Mesothelial cell of epicardium (in vitro differentiated cells): ENCODE measurements around the gene TMEM119. TPM values are rescaled to one million over a fixed set of nuclear protein-coding genes. Genes with fewer than 3 reads are reported as not detected.
"Not testable (repeated sequence)": the region's sequence is repeated elsewhere in the genome, so short reads cannot be mapped to it uniquely, and the experiment has no call there.

Source experiments
- DNase-seq, 2 experiments: peaks; one replicate each; pipeline ENCODE4 v3.0.0; 2021; ENCODE audit warnings: low spot score in 2 of 2; ENCODE audit not compliant: unreplicated experiment in 2 of 2
- H3K27ac Mint-ChIP-seq: 2 replicates; pipeline ENCODE4 v1.8.0; 2021; ENCODE audit warnings: mixed read lengths
- H3K27me3 Mint-ChIP-seq: 2 replicates; pipeline ENCODE4 v1.8.0; 2021; ENCODE audit warnings: low read depth, mixed read lengths
- H3K36me3 Mint-ChIP-seq: 2 replicates; pipeline ENCODE4 v1.8.0; 2021; ENCODE audit warnings: mixed read lengths
- H3K4me1 Mint-ChIP-seq: 2 replicates; pipeline ENCODE4 v1.8.0; 2021; ENCODE audit warnings: mixed read lengths
- H3K4me3 Mint-ChIP-seq: 2 replicates; pipeline ENCODE4 v1.8.0; 2021; ENCODE audit warnings: mild to moderate bottlenecking, moderate library complexity, mixed read lengths
- H3K9me3 Mint-ChIP-seq: 2 replicates; pipeline ENCODE4 v1.8.0; 2021; ENCODE audit warnings: mixed read lengths
- total RNA-seq: library from RNA; stranded (reverse); gene quantifications from 3 replicates; pipeline ENCODE4 v1.2.1, GENCODE V29; 2021
- TF ChIP-seq, protein P1 (sequence below): fragments of 200-600 bp; sonication (generic); IDR thresholded peaks from one replicate; pipeline ENCODE4 v1.5.0; 2021; ENCODE audit warnings: antibody characterized with exemption; ENCODE audit not compliant: unreplicated experiment

Gene TMEM119
- total RNA-seq, 1 donor from 2014 or later, result 41.2 TPM

DNA sequence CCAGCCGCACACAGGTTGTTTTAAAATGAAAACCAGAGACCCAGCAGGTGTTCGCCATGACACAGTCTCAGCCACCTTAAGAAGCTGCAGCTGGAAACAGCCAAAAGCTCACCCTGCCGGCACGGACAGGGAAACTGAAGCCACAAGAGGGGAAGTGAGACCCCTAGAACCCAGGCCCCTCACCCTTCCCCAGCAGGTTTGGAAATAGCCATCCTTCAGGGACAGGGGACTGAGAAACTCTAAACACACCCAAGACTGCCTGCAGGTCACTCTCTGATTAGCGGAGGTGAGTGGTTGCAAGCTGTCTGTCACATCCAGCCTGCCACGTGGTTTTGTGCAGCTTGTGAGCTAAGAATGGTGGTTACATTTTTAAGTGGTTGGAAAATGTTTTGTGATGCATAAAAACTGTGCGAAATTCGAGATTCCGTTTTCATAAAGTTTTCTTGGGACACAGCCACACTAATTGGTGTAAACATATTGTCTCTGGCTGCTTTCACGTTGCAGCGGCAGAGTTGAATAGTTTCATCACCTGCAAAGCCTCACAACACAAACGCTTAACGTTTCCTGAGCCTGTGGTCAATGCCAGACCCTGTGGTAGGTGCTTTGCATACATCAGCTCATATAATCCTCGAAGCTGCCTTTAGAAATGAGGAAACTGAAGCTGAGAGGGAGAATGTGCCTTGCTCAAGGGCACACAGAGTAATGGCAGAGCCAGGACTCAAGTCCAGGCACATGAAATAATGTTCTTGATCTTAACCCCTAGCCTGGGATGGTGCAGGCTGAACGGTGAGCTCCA lies 37.5 kb upstream of the TMEM119 start:
- TF ChIP-seq, protein P1, sequence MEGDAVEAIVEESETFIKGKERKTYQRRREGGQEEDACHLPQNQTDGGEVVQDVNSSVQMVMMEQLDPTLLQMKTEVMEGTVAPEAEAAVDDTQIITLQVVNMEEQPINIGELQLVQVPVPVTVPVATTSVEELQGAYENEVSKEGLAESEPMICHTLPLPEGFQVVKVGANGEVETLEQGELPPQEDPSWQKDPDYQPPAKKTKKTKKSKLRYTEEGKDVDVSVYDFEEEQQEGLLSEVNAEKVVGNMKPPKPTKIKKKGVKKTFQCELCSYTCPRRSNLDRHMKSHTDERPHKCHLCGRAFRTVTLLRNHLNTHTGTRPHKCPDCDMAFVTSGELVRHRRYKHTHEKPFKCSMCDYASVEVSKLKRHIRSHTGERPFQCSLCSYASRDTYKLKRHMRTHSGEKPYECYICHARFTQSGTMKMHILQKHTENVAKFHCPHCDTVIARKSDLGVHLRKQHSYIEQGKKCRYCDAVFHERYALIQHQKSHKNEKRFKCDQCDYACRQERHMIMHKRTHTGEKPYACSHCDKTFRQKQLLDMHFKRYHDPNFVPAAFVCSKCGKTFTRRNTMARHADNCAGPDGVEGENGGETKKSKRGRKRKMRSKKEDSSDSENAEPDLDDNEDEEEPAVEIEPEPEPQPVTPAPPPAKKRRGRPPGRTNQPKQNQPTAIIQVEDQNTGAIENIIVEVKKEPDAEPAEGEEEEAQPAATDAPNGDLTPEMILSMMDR, result no peak
- no peak overlapping the region for H3K4me3 Mint-ChIP-seq
- peaks cover 30% of the 10 kb centered on the region for H3K4me1 Mint-ChIP-seq
- no peaks in the 10 kb centered on the region for H3K9me3 Mint-ChIP-seq
- no peaks in the 10 kb centered on the region for H3K36me3 Mint-ChIP-seq
- no peaks in the 10 kb centered on the region for H3K27me3 Mint-ChIP-seq
- H3K27ac Mint-ChIP-seq, result no peak overlapping the region
- no peak for DNase-seq

DNA sequence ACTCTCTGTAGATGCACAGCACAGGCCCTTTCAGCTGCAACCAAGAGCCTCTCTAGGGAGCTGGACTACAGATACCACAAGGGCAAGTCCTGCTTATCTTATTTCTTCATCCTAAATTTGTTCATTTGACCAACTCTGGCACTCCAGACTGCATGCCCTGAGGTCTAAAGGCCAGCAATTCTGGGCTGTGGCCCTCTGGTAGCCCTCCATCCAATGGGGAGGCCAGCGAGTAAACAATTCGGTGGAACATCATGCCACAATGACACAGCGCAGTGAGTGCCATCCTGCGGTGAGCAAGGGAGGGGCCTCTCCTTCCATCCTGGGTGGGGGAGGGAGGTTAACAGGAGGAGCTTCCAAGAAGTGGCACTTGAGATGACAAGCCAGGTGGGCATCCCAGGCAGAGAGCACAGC lies 36.5 kb upstream of the TMEM119 start:
- no peaks in the 10 kb centered on the region for H3K9me3 Mint-ChIP-seq
- H3K4me1 Mint-ChIP-seq, result peaks cover 38% of the 10 kb centered on the region
- no peak overlapping the region for H3K4me3 Mint-ChIP-seq
- TF ChIP-seq, protein P1, result no peak
- H3K27ac Mint-ChIP-seq, result no peak overlapping the region
- H3K27me3 Mint-ChIP-seq, result no peaks in the 10 kb centered on the region
- no peak for DNase-seq
- H3K36me3 Mint-ChIP-seq, result no peaks in the 10 kb centered on the region

DNA sequence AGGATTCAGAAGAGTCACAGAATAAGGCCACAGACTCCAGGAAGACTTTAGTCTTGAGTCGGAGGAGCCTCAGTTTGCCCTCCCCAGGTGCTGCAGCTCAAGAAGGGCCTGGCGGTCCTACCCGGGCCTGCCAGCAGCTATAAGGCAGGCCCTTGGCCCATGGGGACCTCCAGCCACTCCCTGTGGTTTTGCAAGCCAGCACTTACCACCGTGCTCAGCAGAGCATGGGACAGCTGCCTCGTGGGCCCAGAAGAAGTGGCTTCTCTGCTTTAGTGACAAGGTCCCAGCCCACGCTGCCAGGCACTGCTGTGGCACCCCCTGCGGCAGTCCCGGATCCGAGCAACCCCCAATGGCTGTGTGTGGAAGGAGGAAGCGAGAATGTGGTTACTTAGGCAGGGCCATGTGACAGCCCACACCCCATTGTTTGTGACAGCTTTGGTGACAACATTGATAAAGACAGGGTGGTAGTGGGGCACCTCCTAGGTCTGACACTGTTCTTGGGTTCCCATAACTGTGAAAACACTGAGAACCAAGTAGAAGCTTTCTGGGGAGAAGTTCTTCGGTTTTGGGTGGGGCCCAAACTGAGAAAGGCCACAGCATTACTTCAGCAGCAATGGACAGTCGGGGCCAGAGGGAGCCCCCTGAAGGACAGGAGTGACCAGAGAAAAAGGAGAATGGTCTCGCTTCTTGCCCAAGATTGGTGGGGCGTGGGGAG lies 35.8 kb upstream of the TMEM119 start, which contains the start of gene SELPLG:
TSS of gene SELPLG (minus strand) at position 361 of the 715 bp plus-strand sequence. CDS start 9,587 bp downstream, outside the sequence.
- Mint-ChIP-seq H3K36me3 (no peaks in the 10 kb centered on the region), H3K4me3 (no peak within 1 kb of the TSS), H3K27me3 (no peaks in the 10 kb centered on the region), H3K4me1 (peaks cover 41% of the 10 kb centered on the region), H3K9me3 (no peaks in the 10 kb centered on the region), H3K27ac (no peak within 1 kb of the TSS)
- TF ChIP-seq, protein P1, result no peak
- no peak for DNase-seq

DNA sequence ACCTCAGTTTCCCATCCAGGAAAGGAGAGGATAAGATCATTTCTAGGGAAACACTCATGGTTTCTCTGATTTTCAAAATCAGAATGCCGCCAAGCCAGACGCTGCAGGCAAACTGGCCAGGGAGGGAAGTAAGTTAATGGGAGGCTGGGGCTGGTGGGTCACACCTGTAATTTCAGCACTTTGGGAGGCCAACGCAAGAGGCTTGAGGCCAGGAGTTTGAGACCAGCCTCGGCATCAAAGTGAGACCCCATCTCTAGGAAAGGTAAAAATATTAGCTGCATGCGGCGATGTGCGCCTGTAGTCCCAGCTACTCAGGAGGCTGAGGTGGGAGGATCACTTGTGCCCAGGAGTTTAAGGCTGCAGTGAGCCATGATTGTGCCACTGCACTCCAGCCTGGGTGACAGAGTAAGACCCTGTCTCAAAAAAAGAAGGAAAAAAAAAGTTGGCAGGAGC lies 35.2 kb upstream of the TMEM119 start:
- Mint-ChIP-seq H3K4me3 (no peak overlapping the region), H3K4me1 (peaks cover 42% of the 10 kb centered on the region), H3K27ac (no peak overlapping the region), H3K36me3 (no peaks in the 10 kb centered on the region), H3K27me3 (no peaks in the 10 kb centered on the region), H3K9me3 (no peaks in the 10 kb centered on the region)
- TF ChIP-seq, protein P1, result no peak
- DNase-seq, result no peak

DNA sequence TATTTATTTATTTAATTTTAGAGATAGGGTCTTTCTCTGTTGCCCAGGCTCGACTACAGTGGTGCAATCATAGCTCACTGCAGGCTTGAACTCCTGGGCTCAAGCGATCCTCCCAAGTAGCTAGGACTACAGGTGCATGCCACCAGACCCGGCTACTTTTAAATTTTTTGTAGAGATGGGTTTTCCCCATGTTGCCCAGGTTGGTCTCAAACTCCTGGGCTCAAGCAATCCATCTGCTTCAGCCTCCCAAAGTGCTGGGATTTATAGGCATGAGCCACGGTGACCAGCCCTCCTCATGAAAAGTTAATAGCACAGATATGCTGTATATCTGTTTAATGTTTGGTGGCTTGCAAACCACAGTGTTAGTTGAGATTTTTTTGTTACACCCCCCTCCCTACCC lies 33.4 kb upstream of the TMEM119 start:
- not testable (repeated sequence) for H3K9me3 Mint-ChIP-seq, DNase-seq, H3K27ac Mint-ChIP-seq, H3K4me3 Mint-ChIP-seq, H3K27me3 Mint-ChIP-seq, H3K36me3 Mint-ChIP-seq
- H3K4me1 Mint-ChIP-seq, result peaks cover 36% of the 10 kb centered on the region
